ENCODE measurements around the gene DPM3. TPM values are rescaled to one million over a fixed set of nuclear protein-coding genes. Genes with fewer than 3 reads are reported as not detected.
"Not testable (repeated sequence)": the region's sequence is repeated elsewhere in the genome, so short reads cannot be mapped to it uniquely, and the experiment has no call there.

Gene DPM3
- total RNA-seq, 2 experiments from 2014 or later, result 17.6 to 20.5 TPM

DNA sequence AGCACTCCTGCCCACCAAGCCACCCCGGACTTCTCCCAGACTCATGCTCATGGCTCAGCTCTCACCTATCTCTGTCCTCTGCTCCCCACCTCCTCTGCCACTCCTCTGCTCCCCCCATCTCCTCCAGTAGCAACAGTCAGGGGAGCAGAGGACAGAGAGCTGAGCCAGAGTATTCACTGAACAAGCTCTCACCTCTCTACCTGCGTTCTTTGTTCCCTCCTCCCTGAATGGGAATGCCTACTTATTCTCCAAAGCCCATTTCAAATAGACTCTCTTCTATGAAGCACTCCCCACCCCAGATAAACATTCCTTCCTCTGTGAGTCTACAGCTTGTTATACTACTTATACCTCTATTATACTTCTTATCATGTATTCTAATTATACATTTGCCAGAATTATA is 19.1 kb downstream of the DPM3 start:
- DNase-seq (no peak), ATAC-seq (ENCODE audit: poor library complexity) (no peak)
- Histone ChIP-seq H3K27me3 (ENCODE audit: control insufficient read depth in 1 of 2, insufficient read depth in 2 of 2, low read length in 2 of 2) (peaks cover 0 to 2% of the 10 kb centered on the region in 2 experiments), H3K4me1 (ENCODE audit: insufficient read depth, low read length) (peaks cover 2% of the 10 kb centered on the region), H3K9me3 (ENCODE audit: control insufficient read depth in 1 of 2, insufficient read depth in 1 of 2, low read length in 2 of 2) (no peaks in the 10 kb centered on the region), H3K4me3 (ENCODE audit: low read length) (no peak overlapping the region), H3K36me3 (ENCODE audit: insufficient read depth, low read length) (no peaks in the 10 kb centered on the region), H3K27ac (ENCODE audit: low read depth in 1 of 2, low read length in 2 of 2) (no peak overlapping the region)
- Mint-ChIP-seq H3K27me3 (peaks cover 5% of the 10 kb centered on the region), H3K4me1 (ENCODE audit: low read depth) (no peaks in the 10 kb centered on the region), H3K27ac (no peak overlapping the region), H3K4me3 (no peak overlapping the region), H3K36me3 (ENCODE audit: low read depth) (no peaks in the 10 kb centered on the region), H3K9me3 (no peaks in the 10 kb centered on the region)
- intact Hi-C loops (cut with DNase I, micrococcal nuclease), result no loop called here
- ChIA-PET CTCF (interaction anchor here (1.6 kb wide), 1 partner anchor 30 kb away, joined by 5 read pairs; no protein-coding TSS in a partner anchor), POLR2A (no interaction called here)
- TF ChIP-seq, protein P1, sequence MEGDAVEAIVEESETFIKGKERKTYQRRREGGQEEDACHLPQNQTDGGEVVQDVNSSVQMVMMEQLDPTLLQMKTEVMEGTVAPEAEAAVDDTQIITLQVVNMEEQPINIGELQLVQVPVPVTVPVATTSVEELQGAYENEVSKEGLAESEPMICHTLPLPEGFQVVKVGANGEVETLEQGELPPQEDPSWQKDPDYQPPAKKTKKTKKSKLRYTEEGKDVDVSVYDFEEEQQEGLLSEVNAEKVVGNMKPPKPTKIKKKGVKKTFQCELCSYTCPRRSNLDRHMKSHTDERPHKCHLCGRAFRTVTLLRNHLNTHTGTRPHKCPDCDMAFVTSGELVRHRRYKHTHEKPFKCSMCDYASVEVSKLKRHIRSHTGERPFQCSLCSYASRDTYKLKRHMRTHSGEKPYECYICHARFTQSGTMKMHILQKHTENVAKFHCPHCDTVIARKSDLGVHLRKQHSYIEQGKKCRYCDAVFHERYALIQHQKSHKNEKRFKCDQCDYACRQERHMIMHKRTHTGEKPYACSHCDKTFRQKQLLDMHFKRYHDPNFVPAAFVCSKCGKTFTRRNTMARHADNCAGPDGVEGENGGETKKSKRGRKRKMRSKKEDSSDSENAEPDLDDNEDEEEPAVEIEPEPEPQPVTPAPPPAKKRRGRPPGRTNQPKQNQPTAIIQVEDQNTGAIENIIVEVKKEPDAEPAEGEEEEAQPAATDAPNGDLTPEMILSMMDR (IDR thresholded peaks at IDR 0.05), result no peak

DNA sequence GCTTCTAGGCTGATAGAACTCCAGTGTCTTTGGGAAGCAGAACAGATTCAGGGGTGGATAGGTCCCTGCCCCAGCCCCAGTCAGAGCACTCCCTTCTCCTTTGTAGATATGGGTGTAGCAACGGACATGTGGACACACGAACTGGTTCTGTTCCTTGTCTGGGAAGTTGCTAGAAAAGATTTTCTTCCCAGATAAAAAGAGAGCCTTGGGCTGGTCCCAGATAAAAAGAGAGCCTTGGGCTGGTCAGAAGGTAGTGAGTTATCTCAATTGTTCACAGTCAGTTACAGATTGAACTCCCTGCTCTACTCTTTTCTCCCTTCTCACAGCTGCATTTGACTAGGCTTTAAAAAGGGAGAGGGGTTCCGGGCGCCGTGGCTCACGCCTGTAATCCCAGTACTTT is 20.1 kb downstream of the DPM3 start:
- H3K27me3 Mint-ChIP-seq, result peaks cover 5% of the 10 kb centered on the region
- Histone ChIP-seq H3K27me3 (ENCODE audit: control insufficient read depth in 1 of 2, insufficient read depth in 2 of 2, low read length in 2 of 2) (no peaks in the 10 kb centered on the region), H3K27ac (ENCODE audit: low read depth in 1 of 2, low read length in 2 of 2) (no peak overlapping the region), H3K36me3 (ENCODE audit: insufficient read depth, low read length) (no peaks in the 10 kb centered on the region), H3K4me1 (ENCODE audit: insufficient read depth, low read length) (no peaks in the 10 kb centered on the region), H3K9me3 (ENCODE audit: control insufficient read depth in 1 of 2, insufficient read depth in 1 of 2, low read length in 2 of 2) (no peaks in the 10 kb centered on the region), H3K4me3 (ENCODE audit: low read length) (no peak overlapping the region)
- no peaks in the 10 kb centered on the region for H3K4me1 Mint-ChIP-seq (ENCODE audit: low read depth)
- TF ChIP-seq, protein P1 (IDR thresholded peaks at IDR 0.05), result no peak
- H3K4me3 Mint-ChIP-seq, result no peak overlapping the region
- DNase-seq (no peak), ATAC-seq (ENCODE audit: poor library complexity) (no peak)
- CTCF ChIA-PET, result interaction anchor here (1.6 kb wide), 1 partner anchor 29 kb away, joined by 5 read pairs; no protein-coding TSS in a partner anchor
- H3K9me3 Mint-ChIP-seq, result no peaks in the 10 kb centered on the region
- H3K36me3 Mint-ChIP-seq (ENCODE audit: low read depth), result no peaks in the 10 kb centered on the region
- no peak overlapping the region for H3K27ac Mint-ChIP-seq
- POLR2A ChIA-PET, result no interaction called here
- intact Hi-C loops (cut with DNase I, micrococcal nuclease), result no loop called here

DNA sequence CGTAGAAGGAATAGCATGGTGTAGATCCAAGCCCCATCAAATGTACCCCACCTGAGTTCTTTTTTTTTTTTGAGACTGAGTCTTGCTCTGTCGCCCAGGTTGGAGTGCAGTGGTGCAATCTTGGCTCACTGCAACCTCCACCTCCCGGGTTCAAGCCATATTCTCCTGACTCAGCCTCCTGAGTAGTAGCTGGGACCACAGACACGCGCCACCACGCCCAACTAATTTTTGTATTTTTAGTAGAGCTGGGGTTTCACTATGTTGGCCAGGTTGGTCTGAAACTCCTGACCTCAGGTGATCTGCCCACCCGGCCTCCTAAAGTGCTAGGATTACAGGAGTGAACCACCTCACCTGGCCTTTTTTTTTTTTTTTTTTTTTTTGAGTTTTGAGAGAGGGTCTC is 22.2 kb downstream of the DPM3 start:
- not testable (repeated sequence) for H3K27me3 Mint-ChIP-seq; H3K9me3 ChIP-seq (ENCODE audit: control insufficient read depth in 1 of 2, insufficient read depth in 1 of 2, low read length in 2 of 2)

DNA sequence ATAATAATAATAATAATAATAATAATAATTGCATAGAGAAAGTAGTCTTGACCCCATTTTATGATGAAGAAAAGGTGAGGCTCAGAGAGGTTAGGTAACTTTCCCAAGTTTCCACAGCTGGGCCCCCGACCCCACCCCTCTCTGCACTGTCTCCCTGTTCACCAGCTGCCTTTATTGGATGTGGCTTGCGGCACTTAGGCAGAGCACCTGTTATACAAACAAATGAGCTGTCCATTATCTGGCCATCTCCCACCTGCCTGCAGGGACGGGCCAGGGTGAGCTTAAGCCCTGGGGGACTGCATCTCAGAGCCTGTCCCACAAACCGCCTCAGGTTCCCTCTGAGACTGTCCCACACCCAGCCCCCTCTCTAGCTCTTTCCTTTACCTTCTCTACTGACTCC is 22.7 kb downstream of the DPM3 start:
- no peak overlapping the region for H3K27ac Mint-ChIP-seq
- Histone ChIP-seq H3K27me3 (ENCODE audit: control insufficient read depth in 1 of 2, insufficient read depth in 2 of 2, low read length in 2 of 2) (no peaks in the 10 kb centered on the region), H3K4me3 (ENCODE audit: low read length) (no peak overlapping the region), H3K9me3 (ENCODE audit: control insufficient read depth in 1 of 2, insufficient read depth in 1 of 2, low read length in 2 of 2) (no peaks in the 10 kb centered on the region), H3K36me3 (ENCODE audit: insufficient read depth, low read length) (no peaks in the 10 kb centered on the region), H3K27ac (ENCODE audit: low read depth in 1 of 2, low read length in 2 of 2) (no peak overlapping the region), H3K4me1 (ENCODE audit: insufficient read depth, low read length) (no peaks in the 10 kb centered on the region)
- TF ChIP-seq, protein P1 (IDR thresholded peaks at IDR 0.05), result no peak
- no peaks in the 10 kb centered on the region for H3K9me3 Mint-ChIP-seq
- intact Hi-C loops (cut with DNase I, micrococcal nuclease), result no loop called here
- H3K27me3 Mint-ChIP-seq, result peaks cover 5% of the 10 kb centered on the region
- no peaks in the 10 kb centered on the region for H3K36me3 Mint-ChIP-seq (ENCODE audit: low read depth)
- ATAC-seq (ENCODE audit: poor library complexity) (no peak), DNase-seq (no peak)
- CTCF ChIA-PET, result interaction anchor here (0.8 to 1.0 kb wide), 2 partner anchors 25 to 50 kb away, joined by 3 read pairs; no protein-coding TSS in a partner anchor
- no peak overlapping the region for H3K4me3 Mint-ChIP-seq
- no peaks in the 10 kb centered on the region for H3K4me1 Mint-ChIP-seq (ENCODE audit: low read depth)
- POLR2A ChIA-PET, result interaction anchor here (0.6 kb wide), 1 partner anchor 859 kb away, joined by 3 read pairs; no protein-coding TSS in a partner anchor

More for the DNA sequence above, 22.2 kb downstream of the DPM3 start:
- H3K36me3 ChIP-seq (ENCODE audit: insufficient read depth, low read length); ATAC-seq (ENCODE audit: poor library complexity); H3K36me3 Mint-ChIP-seq (ENCODE audit: low read depth); H3K9me3 Mint-ChIP-seq; H3K27me3 ChIP-seq (ENCODE audit: control insufficient read depth in 1 of 2, insufficient read depth in 2 of 2, low read length in 2 of 2); H3K27ac Mint-ChIP-seq; H3K4me3 Mint-ChIP-seq; H3K4me1 Mint-ChIP-seq (ENCODE audit: low read depth); H3K4me1 ChIP-seq (ENCODE audit: insufficient read depth, low read length); intact Hi-C loops (cut with DNase I, micrococcal nuclease); H3K4me3 ChIP-seq (ENCODE audit: low read length); H3K27ac ChIP-seq (ENCODE audit: low read depth in 1 of 2, low read length in 2 of 2); DNase-seq: not testable (repeated sequence)
- ChIA-PET CTCF (interaction anchor here (0.8 to 1.0 kb wide), 2 partner anchors 25 to 49 kb away, joined by 3 read pairs; no protein-coding TSS in a partner anchor), POLR2A (interaction anchor here (0.6 kb wide), 1 partner anchor 858 kb away, joined by 3 read pairs; no protein-coding TSS in a partner anchor)

Measured in CD4-positive, alpha-beta T cell (primary cell).